A673 (cell line): ENCODE data around the gene GPR149. TPM values are rescaled to one million over a fixed set of nuclear protein-coding genes. Genes with fewer than 3 reads are reported as not detected.

Experiments used
- BruUV-seq: library from RNA; stranded (reverse); fragments of 400-500 nt; replicated peaks from 2 replicates; lab custom pipeline; 2021; lab: Mats Ljungman, UMichigan
- CTCF ChIA-PET: fragments of 300-600 bp; sonication (Branson Sonifier 250); formaldehyde crosslinking; loops from one replicate; lab custom pipeline; 2022; ENCODE audit warnings: antibody characterized with exemption; lab: Charles Lee
- POLR2A ChIA-PET: fragments of 300-600 bp; sonication (Branson Sonifier 250); formaldehyde crosslinking; loops from one replicate; lab custom pipeline; 2022; ENCODE audit warnings: antibody characterized with exemption; ENCODE audit not compliant: low non-redundant PET; lab: Charles Lee
- DNase-seq: peaks from one replicate; pipeline ENCODE4 v3.0.0-alpha.2; 2015; ENCODE audit warnings: low spot score
- H3K27ac ChIP-seq: fragments of 200-600 bp; sonication (generic); 2 replicates; pipeline ENCODE4 v1.5.1; 2016; ENCODE audit warnings: mixed run types, low read depth, mild to moderate bottlenecking, mixed read lengths, antibody characterized with exemption, low read length; ENCODE audit not compliant: poor library complexity, severe bottlenecking
- H3K27me3 ChIP-seq: fragments of 200-600 bp; sonication (generic); replicated peaks from 2 replicates; pipeline ENCODE4 v1.6.1; 2017; ENCODE audit warnings: mixed run types, low read depth, mild to moderate bottlenecking, mixed read lengths, antibody characterized with exemption, low read length; ENCODE audit not compliant: insufficient read depth, poor library complexity
- H3K36me3 ChIP-seq: fragments of 200-600 bp; sonication (generic); 2 replicates; pipeline ENCODE4 v1.6.1; 2016; ENCODE audit warnings: mixed run types, mild to moderate bottlenecking, mixed read lengths, antibody characterized with exemption, low read length; ENCODE audit not compliant: insufficient read depth, poor library complexity, severe bottlenecking
- H3K4me1 ChIP-seq: fragments of 200-600 bp; sonication (generic); 2 replicates; pipeline ENCODE4 v1.6.1; 2017; ENCODE audit warnings: mixed run types, mild to moderate bottlenecking, mixed read lengths, antibody characterized with exemption, low read length; ENCODE audit not compliant: insufficient read depth, poor library complexity, severe bottlenecking
- H3K4me3 ChIP-seq: fragments of 200-600 bp; sonication (generic); 2 replicates; pipeline ENCODE4 v1.5.1; 2016; ENCODE audit warnings: low read depth, mixed run types, mild to moderate bottlenecking, mixed read lengths, low read length; ENCODE audit not compliant: poor library complexity, severe bottlenecking
- H3K9me3 ChIP-seq: fragments of 200-600 bp; sonication (generic); 2 replicates; pipeline ENCODE4 v1.6.1; 2016; ENCODE audit warnings: mixed run types, low read depth, mild to moderate bottlenecking, mixed read lengths, antibody characterized with exemption, low read length; ENCODE audit not compliant: poor library complexity, severe bottlenecking
- CTCF ChIP-seq: fragments of 300-800, 200-600 bp; sonication (generic); conservative IDR thresholded peaks from 2 replicates; pipeline ENCODE4 v1.5.1; 2017; ENCODE audit warnings: low read depth, mild to moderate bottlenecking, antibody characterized with exemption, low read length, moderate library complexity, mixed read lengths
- EZH2 ChIP-seq: fragments of 200-600 bp; sonication (generic); IDR thresholded peaks from 2 replicates; pipeline ENCODE4 v1.6.1; 2017; ENCODE audit warnings: borderline replicate concordance, low read depth, mild to moderate bottlenecking, mixed read lengths, antibody characterized with exemption, low read length; ENCODE audit not compliant: poor library complexity, severe bottlenecking
- intact Hi-C: fragments of 100-400 bp; cut with micrococcal nuclease; formaldehyde crosslinking; loops from one replicate; pipeline ENCODE4 v1.10.0; 2022; ENCODE audit not compliant: unreplicated experiment
- total RNA-seq: library from RNA; stranded (reverse); gene quantifications from 2 replicates; pipeline ENCODE4 v1.2.3, GENCODE V29; 2021

The GPR149 gene
- total RNA-seq, 1 experiment from 2014 or later, result not detected

- CTCF ChIA-PET, result no interaction called here
- POLR2A ChIA-PET, result no interaction called here
- Histone ChIP-seq H3K4me3 (no peak overlapping the region), H3K27ac (no peak overlapping the region), H3K36me3 (no peaks in the 10 kb centered on the region), H3K9me3 (no peaks in the 10 kb centered on the region), H3K4me1 (no peaks in the 10 kb centered on the region), H3K27me3 (peaks cover 5% of the 10 kb centered on the region)
- no TSS peak for BruUV-seq
- no peak for TF ChIP-seq EZH2
- TF ChIP-seq CTCF, result no peak
- DNase-seq, result no peak
- intact Hi-C loops, result no loop called here
Measured at GRCh38 chr3:154364849-154365248, 65.1 kb downstream of the GPR149 start.

- Histone ChIP-seq H3K27ac (no peak overlapping the region), H3K27me3 (peaks cover 5% of the 10 kb centered on the region), H3K4me1 (no peaks in the 10 kb centered on the region), H3K9me3 (no peaks in the 10 kb centered on the region), H3K36me3 (no peaks in the 10 kb centered on the region), H3K4me3 (no peak overlapping the region)
- intact Hi-C loops, result no loop called here
- ChIA-PET CTCF (no interaction called here), POLR2A (no interaction called here)
- BruUV-seq, result no TSS peak
- TF ChIP-seq CTCF (no peak), EZH2 (no peak)
- no peak for DNase-seq
Measured at GRCh38 chr3:154361099-154361498, 68.9 kb downstream of the GPR149 start.

GRCh38 chr3:154356009-154356408 is 74.0 kb downstream of the GPR149 start:
- Histone ChIP-seq H3K4me1 (no peaks in the 10 kb centered on the region), H3K27ac (no peak overlapping the region), H3K9me3 (no peaks in the 10 kb centered on the region), H3K4me3 (no peak overlapping the region), H3K36me3 (no peaks in the 10 kb centered on the region), H3K27me3 (peaks cover 10% of the 10 kb centered on the region)
- no TSS peak for BruUV-seq
- POLR2A ChIA-PET, result no interaction called here
- CTCF ChIA-PET, result no interaction called here
- intact Hi-C loops, result no loop called here
- TF ChIP-seq EZH2, result no peak
- no peak for TF ChIP-seq CTCF
- no peak for DNase-seq
